Dedifferentiated amniotic fluid mesenchymal stem cell (primary cell): ENCODE data around the gene CDYL2.
"Not testable (repeated sequence)": the region's sequence is repeated elsewhere in the genome, so short reads cannot be mapped to it uniquely, and the experiment has no call there.

Experiments used
- DNase-seq: peaks from one replicate; pipeline ENCODE4 v3.0.0-alpha.2; 2016; ENCODE audit errors: extremely low spot score

The CDYL2 gene

GRCh38 chr16:80807906-80808305 is 3.5 kb upstream of the CDYL2 start:
- DNase-seq, result no peak

DNA sequence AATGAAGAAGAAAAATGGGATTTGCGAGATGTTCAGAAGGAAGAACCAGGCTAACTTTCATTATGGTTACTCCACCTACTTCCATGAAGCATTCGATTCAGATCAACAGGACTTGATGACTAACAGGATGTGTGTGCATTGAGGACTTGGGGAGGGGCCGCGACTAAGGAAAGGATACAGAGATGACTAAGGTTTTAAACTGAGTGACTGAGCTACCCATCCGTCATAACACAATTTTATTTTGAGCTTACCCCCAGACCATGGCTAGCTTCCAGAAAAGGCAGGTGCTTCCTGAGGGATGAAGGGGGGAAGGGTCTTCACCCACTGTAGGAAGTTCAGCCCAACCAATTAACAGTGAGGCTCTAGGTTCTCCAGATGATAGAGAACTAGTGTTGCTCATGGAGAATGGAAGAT is 2.5 kb upstream of the CDYL2 start:
- no peak for DNase-seq

DNA sequence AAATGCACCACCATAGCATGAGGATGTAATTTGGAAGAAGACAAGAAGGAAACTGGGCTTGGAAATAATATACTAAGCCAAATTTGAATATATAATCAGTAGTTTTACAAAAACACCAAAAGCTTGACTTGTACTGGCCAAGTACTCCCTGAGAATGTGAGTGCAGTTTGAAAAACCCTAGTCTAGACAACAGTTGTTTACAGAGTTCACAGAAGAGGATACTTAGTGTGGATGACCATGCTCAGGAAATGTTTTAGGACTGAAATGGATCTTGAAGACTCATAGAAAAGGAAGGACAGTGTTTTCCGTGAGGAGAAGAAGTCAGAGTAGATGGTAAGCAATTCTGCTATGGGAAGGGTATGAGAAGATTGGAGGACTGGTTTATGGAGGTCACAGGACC is 1.9 kb upstream of the CDYL2 start:
- DNase-seq, result no peak

DNA sequence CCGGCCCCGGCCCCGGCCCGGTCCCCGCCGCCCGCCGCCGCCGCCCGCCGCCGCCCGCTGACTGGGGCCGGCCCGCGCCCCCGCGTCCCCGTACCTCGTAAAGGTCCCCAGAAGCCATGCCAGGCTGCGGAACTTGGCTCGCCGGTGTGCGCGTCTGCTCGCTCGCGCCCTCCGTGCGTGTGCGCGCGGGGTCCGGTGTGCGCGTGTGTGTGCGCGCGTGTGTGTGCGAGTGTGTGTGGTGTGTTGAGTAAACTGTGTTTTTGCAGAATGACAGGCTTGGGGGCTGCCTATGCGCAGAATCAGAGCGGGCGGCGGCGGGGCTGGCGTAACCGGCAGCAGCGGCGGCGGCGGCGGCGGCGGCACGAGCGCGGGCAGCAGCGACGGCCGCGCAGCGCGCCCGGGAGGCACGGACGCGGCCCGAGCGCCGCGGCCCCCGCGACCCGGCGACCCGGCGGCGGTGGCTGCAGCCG is 307 bp downstream of the CDYL2 start:
- DNase-seq, result no peak

DNA sequence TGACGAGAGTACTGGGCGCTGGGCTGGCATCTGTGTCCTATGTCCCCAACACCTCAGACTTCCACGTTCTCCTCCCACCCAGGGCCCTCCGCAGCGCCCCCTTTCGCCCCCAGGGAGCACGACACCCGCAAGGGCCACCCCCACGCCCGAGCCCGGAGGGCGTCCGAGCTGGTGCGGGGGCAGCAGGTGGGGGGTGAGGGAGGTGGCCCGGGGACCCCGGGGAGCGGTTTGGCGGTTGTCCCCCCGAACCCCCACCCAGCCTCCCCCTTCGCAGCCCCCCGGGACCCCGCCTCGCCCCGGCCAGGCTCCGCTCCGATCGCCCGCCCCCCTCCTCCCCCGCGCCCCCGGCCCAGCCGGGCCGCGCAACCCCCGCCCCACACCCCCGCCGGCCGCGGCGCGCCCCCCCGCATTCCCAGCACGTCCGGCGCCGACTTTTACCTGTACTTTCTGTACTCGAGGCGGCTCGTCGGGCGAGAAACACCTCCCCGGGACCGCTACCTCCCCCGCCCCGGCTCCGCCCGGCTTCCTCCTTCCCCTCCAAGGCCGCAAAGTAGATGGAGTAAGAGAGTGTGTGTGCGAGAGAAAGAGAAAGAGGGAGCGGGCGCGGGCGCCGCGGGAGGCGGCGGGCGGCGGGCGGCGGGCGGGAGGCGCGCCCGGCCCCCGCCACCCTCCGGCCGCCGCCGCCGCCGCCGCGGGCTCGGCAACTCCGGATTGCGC is 901 bp downstream of the CDYL2 start:
- DNase-seq, result no peak

GRCh38 chr16:80802902-80803301 is 1.5 kb downstream of the CDYL2 start:
- no peak for DNase-seq

- no peak for DNase-seq
These were observed 2.3 kb downstream of the CDYL2 start for GRCh38 chr16:80802138-80802537.

- no peak for DNase-seq
These were observed 10.3 kb downstream of the CDYL2 start for GRCh38 chr16:80794071-80794470.

DNA sequence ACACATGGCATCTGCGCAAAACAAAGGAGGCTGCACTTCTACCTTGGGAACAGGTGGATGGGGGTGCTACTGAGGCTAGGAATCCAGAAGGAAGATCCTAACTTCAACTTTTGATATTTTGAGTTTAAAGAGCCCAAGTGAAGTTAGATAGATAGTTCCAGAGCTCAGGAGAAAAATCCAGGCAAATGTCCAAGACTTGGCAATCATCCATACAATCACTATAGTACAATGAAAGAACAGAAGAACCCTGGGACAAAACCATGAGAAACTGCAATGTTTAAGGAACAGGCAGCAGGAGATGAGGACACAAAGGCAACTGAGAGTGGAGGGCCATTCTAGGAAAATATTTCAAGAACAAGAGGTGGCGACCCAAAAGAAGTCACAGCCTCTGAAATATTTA is 12.4 kb downstream of the CDYL2 start:
- DNase-seq, result no peak

- no peak for DNase-seq
These were observed 13.0 kb downstream of the CDYL2 start for GRCh38 chr16:80791411-80791810.

- no peak for DNase-seq
These were observed 13.6 kb downstream of the CDYL2 start for GRCh38 chr16:80790751-80791150.

GRCh38 chr16:80788027-80788426 is 16.4 kb downstream of the CDYL2 start:
- peak; percentile 43 for DNase-seq

GRCh38 chr16:80786561-80786960 is 17.8 kb downstream of the CDYL2 start:
- not testable (repeated sequence) for DNase-seq

DNA sequence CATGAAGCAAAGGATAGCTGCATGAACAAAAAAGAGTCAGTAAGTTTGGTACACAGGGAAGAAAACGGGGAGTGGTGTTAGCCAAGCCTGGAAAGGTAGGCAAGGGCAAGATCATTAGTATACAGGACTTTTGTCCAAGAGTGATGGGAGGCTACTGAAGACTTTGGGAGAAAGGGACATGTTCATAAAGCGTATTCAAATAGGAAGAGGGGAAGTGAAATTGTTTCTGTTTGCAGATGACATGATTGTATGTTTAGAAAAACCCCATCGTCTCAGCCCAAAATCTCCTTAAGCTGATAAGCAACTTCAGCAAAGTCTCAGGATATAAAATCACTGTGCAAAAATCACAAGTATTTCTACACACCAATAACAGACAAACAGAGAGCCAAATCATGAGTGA is 19.4 kb downstream of the CDYL2 start:
- no peak for DNase-seq

GRCh38 chr16:80778703-80779102 is 25.7 kb downstream of the CDYL2 start:
- DNase-seq, result no peak

DNA sequence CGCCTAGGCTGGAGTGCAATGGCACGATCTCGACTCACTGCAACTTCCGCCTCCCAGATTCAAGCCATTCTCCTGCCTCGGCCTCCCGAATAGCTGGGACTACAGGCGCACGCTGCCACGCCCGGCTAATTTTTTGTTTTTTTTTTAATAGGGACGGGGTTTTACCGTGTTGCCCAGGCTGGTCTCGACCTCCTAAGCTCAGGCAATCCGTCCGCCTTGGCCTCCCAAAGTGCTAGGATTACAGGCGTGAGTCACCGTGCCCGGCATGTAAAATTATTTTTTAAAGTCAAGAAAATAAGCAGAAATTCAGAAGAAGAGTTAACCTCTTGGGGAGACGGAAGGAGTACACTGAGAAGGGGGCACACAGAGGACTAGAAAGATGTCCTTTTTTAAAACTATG is 27.5 kb downstream of the CDYL2 start:
- DNase-seq, result no peak

DNA sequence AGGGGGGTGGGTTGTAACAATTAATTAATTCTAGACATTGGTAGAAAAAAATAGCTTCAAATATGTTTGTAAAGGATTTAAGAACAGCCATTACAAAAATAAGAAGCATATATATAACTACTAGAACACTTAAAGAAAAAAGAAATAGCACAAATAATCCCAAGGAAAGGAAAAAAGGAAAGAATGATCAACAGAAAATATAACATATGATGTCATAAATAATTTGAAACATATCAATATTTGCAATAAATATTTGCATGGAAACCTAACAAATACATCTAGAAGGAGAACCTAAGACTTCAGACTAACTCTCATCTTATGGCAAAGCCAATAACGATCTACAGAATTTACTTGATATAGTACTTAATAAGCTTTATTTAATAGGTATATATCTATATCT is 28.9 kb downstream of the CDYL2 start:
- DNase-seq, result no peak

- DNase-seq, result no peak
These were observed 37.6 kb downstream of the CDYL2 start for GRCh38 chr16:80766798-80767197.

- no peak for DNase-seq
These were observed 44.8 kb downstream of the CDYL2 start for GRCh38 chr16:80759419-80760162.

DNA sequence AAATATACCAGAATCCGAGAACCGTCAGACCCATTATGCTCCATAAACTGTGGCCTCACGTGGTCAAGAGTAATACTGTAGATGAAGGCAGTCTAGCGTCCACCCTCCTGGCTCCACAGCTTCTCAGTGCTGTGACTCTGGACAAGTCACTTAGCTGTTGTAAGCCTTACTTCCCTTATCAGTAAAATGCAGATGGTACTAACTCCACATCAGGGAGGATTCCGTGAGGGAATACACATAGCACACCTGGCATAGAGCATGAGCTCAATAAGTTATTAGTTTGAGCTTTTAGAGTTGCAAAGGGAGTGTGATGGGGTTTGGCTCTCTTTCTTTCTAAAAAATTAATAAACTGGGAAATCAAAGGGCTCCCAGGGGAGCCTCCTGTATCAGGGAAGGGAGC is 49.9 kb downstream of the CDYL2 start:
- DNase-seq, result no peak

GRCh38 chr16:80752541-80752940 is 51.9 kb downstream of the CDYL2 start:
- DNase-seq, result no peak

DNA sequence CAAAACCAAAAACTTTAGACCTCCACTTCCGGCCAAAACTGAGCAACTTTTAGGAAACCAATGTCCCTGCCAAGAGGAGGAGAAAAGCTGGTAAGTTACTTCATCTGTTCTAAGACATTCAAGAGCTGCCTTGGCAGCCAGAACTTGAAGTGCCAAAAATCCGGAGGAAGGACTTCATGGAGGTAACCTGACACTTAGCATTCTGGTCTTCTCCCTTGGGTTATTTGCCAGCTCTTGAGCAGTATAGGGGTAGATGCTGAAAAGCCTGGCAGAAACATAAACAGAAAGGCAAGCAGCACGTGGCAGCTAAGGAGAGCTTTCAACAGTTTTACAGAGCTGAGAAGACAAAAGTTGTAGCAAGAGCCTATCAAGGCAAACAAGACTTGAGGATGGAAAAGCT is 53.2 kb downstream of the CDYL2 start:
- DNase-seq, result peak; percentile 42

GRCh38 chr16:80746231-80746630 is 58.2 kb downstream of the CDYL2 start:
- no peak for DNase-seq
